CD4-positive, alpha-beta T cell treated with Interleukin-17A for 4 hours (primary cell): ENCODE data around the gene TGIF1.

Source experiments
- DNase-seq: peaks from one replicate; pipeline ENCODE4 v3.0.0-alpha.2; 2020; ENCODE audit warnings: mixed read lengths

The TGIF1 gene

GRCh38 chr18:3489462-3489861 lies 39.5 kb downstream of the TGIF1 start:
- no peak for DNase-seq

- no peak for DNase-seq
Measured at GRCh38 chr18:3491981-3492555, 42.1 kb downstream of the TGIF1 start.

GRCh38 chr18:3492721-3493120 lies 42.7 kb downstream of the TGIF1 start:
- DNase-seq: no peak

GRCh38 chr18:3493501-3494244 lies 43.7 kb downstream of the TGIF1 start:
- no peak for DNase-seq

GRCh38 chr18:3494245-3494526 lies 44.2 kb downstream of the TGIF1 start:
- no peak for DNase-seq

- DNase-seq: no peak
Measured at GRCh38 chr18:3494569-3494968, 44.6 kb downstream of the TGIF1 start.

- DNase-seq: no peak
Measured at GRCh38 chr18:3495691-3496430, 45.9 kb downstream of the TGIF1 start.

GRCh38 chr18:3498698-3499471 lies 48.9 kb downstream of the TGIF1 start:
- peak; percentile 16 for DNase-seq

- DNase-seq: no peak
Measured at GRCh38 chr18:3499501-3499900, 49.5 kb downstream of the TGIF1 start.

- DNase-seq: no peak
Measured at GRCh38 chr18:3500016-3500415, 50.0 kb downstream of the TGIF1 start.

GRCh38 chr18:3502650-3503049 lies 52.7 kb downstream of the TGIF1 start:
- no peak for DNase-seq

- no peak for DNase-seq
Measured at GRCh38 chr18:3504637-3505036, 54.7 kb downstream of the TGIF1 start.

GRCh38 chr18:3508576-3509549 lies 58.9 kb downstream of the TGIF1 start:
- DNase-seq: no peak
